A549 treated with Mapracorat at 1 μM for 4 hours (cell line): ENCODE results near the gene RPP25L. TPM values are rescaled to one million over a fixed set of nuclear protein-coding genes. Genes with fewer than 3 reads are reported as not detected.

Experiments
- total RNA-seq: library from RNA; stranded (reverse); fragments of 200-300 nt; extraction: Qiagen RNA extraction; gene quantifications from 5 replicates; pipeline ENCODE4 v1.2.3, GENCODE V29; 2022

Gene RPP25L, protein sequence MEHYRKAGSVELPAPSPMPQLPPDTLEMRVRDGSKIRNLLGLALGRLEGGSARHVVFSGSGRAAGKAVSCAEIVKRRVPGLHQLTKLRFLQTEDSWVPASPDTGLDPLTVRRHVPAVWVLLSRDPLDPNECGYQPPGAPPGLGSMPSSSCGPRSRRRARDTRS
- total RNA-seq, result 40.2 to 46.0 TPM (median 43.4 TPM) in 5 replicates

DNA sequence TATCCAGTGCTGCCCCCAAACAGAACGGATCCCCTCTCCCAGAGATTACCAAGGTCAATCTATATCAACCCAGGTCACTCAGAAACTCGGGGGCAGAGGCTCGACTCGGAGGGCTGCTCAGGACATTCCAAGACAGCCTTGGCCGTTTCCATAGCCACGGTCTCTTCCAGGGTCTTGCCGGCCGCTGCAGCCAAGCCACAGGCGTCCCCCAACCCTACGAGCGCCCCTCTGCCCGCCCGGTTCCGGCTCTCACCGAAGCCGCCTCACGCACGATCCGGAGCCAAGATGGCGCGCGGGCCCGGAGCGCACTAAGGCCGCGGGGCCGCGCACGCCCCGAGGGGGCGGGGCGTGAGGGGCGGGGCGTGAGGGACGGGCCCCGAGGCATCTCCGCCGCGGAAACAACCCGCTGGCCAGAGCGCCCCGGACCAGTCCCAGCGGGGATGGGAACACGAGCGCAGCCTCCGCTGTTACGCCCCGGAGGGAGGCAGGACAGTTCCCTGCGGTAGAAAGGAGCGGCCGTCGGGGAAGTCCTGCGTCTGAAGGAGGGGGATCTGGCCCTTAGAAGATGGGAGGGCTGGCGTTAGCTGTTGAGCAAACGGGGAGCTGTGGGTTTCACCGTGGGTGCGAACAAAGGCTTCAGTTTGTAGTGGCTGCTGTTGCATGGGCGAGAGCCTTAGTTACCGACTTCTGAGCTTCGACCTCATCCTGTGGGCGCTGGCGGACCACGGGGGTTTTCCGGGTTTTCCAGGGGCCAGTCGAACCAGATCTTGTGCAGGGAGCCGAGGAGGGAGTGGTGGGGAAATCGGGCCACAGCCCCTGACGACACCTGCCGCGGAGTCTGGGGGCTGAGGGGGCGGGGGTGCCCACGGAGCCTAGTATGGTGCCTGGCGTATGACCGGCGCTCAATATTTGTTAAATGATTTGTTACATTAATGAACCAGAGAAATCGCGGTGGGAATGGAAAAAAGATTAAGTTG is at the start of gene RPP25L:
Gene RPP25L (minus strand): TSS at position 287 of the 977 bp plus-strand sequence. CDS start 801 bp downstream, outside the sequence.

DNA sequence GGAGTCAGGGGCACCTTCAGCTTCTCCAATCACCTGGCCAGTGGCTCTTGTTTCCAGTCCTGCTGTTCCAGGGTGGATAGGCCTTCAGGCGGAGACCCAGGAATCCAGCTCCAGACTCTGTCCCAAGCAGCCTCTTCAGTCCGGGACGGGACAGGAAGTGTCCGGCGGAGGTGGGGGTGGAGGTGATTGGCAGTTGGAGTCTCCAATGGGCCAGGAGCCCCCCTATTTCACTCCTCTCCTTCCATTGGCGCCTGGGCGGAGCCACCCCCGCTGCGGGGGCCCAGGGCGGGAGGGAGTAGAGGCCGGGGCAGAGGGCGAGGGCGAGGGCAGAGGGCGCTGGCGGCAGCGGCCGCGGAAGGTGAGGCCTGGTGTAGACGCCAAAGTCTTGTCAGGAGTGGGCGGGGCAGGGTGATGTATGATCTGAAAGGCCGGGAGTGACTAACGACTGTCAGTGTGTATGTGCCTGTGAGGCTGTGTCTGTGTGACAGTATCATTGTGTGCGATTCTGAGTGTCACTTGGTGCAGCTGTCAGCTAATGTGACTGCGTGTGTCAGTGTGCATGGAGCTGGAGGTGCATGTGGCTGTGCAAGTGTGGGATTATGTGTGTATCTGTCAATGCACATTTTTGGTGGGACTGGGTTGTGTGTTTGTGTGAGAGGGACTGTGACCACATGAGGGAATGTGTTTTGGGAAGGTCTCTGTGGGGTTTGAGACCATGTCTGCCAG is 40.1 kb upstream of the RPP25L start, which contains the start of gene IL11RA:
Gene IL11RA (plus strand): TSS at position 310 of the 726 bp plus-strand sequence. CDS start 3,033 bp downstream, outside the sequence.

DNA sequence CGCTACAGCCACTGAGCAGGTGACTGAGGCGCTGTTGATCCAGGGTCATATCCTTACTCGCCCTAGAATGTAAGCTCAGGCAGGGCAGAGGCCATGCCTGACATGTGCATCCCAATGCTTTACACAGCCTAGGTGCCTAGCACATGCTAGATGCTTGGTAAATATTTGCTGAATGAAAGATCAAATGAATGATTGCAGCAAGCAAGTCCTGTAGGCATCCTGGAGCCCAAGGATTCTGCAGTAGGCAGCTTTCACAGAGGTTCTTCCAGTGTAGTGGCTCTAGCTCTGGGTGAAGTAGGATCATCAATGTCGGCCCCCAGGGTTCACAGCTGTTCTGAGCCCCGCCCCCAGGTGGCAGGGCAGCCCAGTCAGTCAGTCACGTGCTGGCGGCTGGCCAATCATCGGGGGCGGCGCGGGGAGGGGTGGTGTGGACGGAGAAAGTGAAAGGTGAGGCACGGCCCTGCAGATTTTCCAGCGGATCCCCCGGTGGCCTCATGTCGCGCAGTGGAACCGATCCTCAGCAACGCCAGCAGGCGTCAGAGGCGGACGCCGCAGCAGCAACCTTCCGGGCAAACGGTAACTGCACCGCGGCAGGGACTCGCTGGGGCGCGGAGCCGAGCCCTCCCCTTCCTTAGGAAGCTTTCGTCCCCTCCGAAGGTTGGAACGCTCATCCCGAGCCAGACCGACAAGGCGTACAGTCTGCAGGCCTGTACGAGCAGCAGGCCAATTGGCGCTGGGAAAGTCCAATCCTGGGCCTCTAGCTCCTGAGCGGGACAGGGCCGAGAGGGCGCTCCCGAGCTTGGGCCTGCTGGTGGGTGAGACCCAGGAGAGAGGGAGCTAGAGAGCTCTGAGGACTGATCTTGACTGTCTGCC is 34.5 kb upstream of the RPP25L start, which contains the start of gene GALT:
Gene GALT (plus strand): TSS at position 465 of the 873 bp plus-strand sequence. CDS start 30 bp downstream, at position 495.

DNA sequence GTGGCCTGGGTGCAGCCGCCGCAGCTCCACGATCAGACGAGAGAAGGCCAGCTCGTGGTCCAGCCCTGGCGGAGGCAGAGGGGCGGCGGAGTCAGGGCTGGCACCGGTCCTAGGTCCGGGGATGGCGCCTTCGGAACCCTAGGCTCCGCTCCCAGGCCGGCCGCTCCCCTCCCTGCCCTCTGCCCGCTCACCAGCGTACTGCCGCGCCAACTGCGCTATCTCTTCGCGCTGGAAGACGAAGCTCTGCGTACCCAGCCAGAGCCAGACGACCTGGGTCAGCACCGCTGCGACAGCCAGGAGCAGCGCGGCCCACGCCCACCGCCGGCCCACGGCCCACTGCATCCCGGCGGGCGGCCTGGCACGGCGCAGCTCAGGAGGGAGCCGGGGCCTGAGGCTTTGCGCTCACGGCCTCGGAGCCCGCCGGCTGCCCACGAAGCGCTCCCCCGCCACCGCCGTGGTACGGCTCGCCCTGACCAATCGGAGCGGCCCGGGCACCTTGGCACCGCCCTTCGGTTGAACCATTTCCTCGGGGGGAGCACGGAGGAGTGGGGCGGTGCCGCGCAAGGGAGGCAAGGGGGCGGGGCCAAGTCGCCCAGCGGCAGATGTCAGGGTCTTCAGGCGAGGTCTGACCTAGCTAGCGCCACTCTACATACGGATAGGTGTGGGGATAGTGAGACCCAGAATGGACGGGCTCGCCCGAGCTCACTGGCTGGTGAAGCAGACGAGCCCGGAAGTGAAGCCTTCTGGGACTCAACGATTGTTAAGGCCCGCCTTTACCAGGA is 25.6 kb upstream of the RPP25L start, which contains the start of gene SIGMAR1:
Gene SIGMAR1 (minus strand): TSS at position 432 of the 782 bp plus-strand sequence. CDS start 90 bp downstream, at position 342.

DNA sequence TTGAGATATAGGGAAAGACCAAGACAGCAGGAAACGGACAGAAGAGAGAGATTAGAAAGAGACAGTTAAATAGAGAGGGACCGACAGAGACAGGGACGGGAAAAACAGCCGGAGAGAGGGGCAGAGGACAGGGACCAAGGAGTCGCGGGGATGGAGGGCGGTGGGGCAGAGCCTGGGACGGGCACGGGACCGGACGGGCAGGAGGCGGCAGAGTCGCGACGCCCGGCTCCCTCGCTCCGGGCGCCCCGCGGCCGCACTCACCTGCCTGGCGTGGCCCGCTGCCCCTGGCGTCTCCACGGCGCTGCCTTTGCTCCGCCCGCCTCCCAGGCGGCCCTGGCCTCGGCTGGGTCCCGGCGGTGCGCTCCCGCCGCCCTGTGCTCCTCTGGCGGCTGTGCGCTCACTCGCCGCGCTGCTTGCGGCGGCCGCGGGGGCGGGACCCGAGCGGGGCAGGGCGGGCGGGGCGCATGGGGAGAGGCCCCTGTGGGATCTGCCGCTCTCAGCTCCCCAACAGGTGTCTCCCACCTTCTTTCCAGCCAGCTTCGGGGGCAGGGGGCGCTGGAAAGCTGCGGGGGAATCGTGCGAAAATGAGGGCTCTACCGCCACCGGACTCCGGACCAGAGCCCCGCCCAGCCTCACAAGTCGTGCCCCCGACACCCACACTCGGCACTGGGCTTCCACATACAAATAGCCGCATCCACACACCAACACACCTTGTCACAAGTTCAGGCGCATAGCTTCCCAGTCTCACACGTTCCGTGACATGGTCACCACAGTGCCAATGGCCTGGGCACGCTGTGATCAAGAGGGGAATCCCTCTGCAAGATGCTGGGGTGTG is 17.0 kb upstream of the RPP25L start, which contains the start of gene ARID3C:
Gene ARID3C (minus strand): TSS at position 411 of the 835 bp plus-strand sequence. CDS start 1,052 bp downstream, outside the sequence.

DNA sequence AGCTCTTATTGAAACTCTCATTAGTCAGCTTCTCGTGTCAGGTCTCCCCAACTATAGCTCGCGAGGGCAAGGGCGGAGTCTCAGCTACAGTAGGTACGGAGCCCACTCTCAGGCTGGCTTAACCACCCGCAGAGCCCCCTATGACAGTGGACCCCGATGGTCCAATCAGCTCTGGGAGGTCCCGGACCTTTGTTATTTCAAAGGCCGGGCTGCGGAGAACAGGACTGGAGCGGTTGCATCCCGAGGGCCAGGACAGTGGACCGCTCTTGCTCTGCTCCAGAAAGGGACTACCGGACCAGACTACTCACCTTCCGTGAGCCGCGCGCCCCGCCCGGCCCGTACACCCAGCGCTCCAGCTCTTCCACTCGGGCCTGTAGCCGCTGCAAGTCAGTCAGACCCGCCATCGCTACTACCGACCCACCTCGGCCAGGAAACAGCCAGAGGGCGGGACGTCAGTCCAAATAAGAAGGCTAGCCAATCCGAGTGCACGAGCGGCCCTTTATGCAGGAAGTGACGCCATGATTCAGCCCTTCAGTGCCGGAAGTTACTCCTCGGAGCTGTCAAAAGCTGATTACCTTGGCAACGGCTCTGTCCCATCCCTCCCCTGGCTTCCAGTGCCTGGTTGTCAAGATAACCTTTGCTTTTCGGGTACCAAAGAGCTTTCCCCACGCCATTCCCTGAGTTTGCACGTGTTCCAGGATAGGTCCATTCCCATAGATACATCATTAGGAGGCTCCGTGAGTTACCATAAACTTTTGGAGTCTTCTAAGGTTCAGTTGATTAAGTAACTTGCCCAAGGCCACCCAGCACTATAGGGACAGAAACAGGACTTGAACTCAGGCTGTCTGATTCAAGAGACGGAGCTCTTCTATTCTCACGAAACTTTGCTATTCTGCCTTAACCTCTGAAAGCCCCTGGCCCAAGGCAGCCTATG is 8.4 kb upstream of the RPP25L start, which contains the start of gene DCTN3:
Gene DCTN3 (minus strand): TSS at position 435 of the 934 bp plus-strand sequence. CDS start 31 bp downstream, at position 404.

DNA sequence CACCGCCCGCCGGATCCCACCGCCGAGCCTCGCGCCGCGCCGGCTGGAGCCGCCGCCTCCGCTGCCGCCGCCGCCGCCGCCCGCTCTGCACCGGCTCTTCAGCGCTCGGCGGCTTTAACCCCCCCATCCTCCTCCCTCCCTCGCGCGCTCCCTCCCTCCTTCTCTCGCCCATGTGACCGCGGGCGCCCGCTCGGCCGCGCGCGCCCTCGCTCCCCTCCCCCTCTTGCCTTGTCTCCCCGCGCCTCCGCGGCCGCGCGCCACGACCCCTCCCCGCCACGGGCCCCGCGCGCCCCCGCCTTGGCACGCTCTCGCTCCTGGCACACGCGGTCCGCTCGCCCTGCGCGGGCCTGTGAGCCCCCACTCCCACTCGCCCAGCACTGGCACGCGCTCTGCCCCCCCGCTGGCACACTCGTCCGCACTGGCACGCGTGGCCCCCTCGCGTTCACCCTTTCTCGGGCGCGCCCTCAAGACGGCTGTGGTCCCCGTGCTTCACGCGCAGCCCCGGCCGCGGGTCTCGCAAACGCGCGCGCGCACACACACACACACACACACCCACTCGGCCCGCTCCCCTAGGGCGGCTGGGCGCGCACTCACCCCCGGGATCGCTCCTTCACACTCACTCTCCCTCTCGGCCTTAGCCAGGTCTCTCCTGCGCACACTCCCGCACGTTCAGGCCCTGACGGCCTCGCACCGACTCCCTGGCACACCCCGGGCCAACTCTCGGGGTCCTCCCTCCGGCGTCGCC is 22.1 kb downstream of the RPP25L start, which contains the start of gene CNTFR:
Gene CNTFR (minus strand): TSS at position 89 of the 745 bp plus-strand sequence. CDS start 20,743 bp downstream, outside the sequence.

Other genes starting within 250 kb of the RPP25L start
- gene MYORG, start 235.2 kb downstream of the RPP25L start, total RNA-seq, result 4.1 to 6.9 TPM (median 6.3 TPM) in 5 replicates
- 15.7 to 18.8 TPM (median 17.7 TPM) in 5 replicates for gene FAM219A, start 153.5 kb downstream of the RPP25L start, total RNA-seq
- gene DNAI1, start 153.3 kb downstream of the RPP25L start, total RNA-seq, result 0.23 to 0.64 TPM (median 0.45 TPM) in 4 of 5 replicates, not detected in the other
- 1.2 to 2.9 TPM (median 2.3 TPM) in 5 replicates for gene ENHO, start 89.1 kb downstream of the RPP25L start, total RNA-seq
- 0.13 to 0.15 TPM (median 0.14 TPM) in 3 of 5 replicates, not detected in the others for gene CNTFR, start 22.4 kb downstream of the RPP25L start, total RNA-seq
- gene DCTN3, start 8.4 kb upstream of the RPP25L start, total RNA-seq, result 105 to 114 TPM (median 111 TPM) in 5 replicates
- 0.09 to 0.39 TPM (median 0.17 TPM) in 5 replicates for gene ARID3C, start 17.0 kb upstream of the RPP25L start, total RNA-seq
- 161 to 195 TPM (median 192 TPM) in 5 replicates for gene SIGMAR1, start 25.7 kb upstream of the RPP25L start, total RNA-seq
- gene GALT, start 34.6 kb upstream of the RPP25L start, total RNA-seq, result 16.1 to 20.8 TPM (median 19.0 TPM) in 5 replicates
- gene IL11RA, start 40.1 kb upstream of the RPP25L start, total RNA-seq, result 4.7 to 8.1 TPM (median 6.3 TPM) in 5 replicates
- 0.28 TPM in 1 of 5 replicates, not detected in the others for gene CCL27, start 50.6 kb upstream of the RPP25L start, total RNA-seq
- gene CCL19, start 79.2 kb upstream of the RPP25L start, total RNA-seq, result not detected in 5 replicates
- not detected in 5 replicates for gene CCL21, start 98.0 kb upstream of the RPP25L start, total RNA-seq